Mesothelial cell of epicardium (in vitro differentiated cells): Measurements from ENCODE around the gene NFATC1. TPM values are rescaled to one million over a fixed set of nuclear protein-coding genes. Genes with fewer than 3 reads are reported as not detected.
A peak's percentile ranks its signal among the peaks of the same experiment; 100 is the strongest.

ENCODE experiments used
- DNase-seq, 2 experiments: peaks; one replicate each; pipeline ENCODE4 v3.0.0; 2021; ENCODE audit warnings: low spot score in 2 of 2; ENCODE audit not compliant: unreplicated experiment in 2 of 2
- H3K27ac Mint-ChIP-seq: 2 replicates; pipeline ENCODE4 v1.8.0; 2021; ENCODE audit warnings: mixed read lengths
- H3K27me3 Mint-ChIP-seq: 2 replicates; pipeline ENCODE4 v1.8.0; 2021; ENCODE audit warnings: low read depth, mixed read lengths
- H3K36me3 Mint-ChIP-seq: 2 replicates; pipeline ENCODE4 v1.8.0; 2021; ENCODE audit warnings: mixed read lengths
- H3K4me1 Mint-ChIP-seq: 2 replicates; pipeline ENCODE4 v1.8.0; 2021; ENCODE audit warnings: mixed read lengths
- H3K4me3 Mint-ChIP-seq: 2 replicates; pipeline ENCODE4 v1.8.0; 2021; ENCODE audit warnings: mild to moderate bottlenecking, moderate library complexity, mixed read lengths
- H3K9me3 Mint-ChIP-seq: 2 replicates; pipeline ENCODE4 v1.8.0; 2021; ENCODE audit warnings: mixed read lengths
- total RNA-seq: library from RNA; stranded (reverse); gene quantifications from 3 replicates; pipeline ENCODE4 v1.2.1, GENCODE V29; 2021
- TF ChIP-seq, protein P1 (sequence below): fragments of 200-600 bp; sonication (generic); IDR thresholded peaks from one replicate; pipeline ENCODE4 v1.5.0; 2021; ENCODE audit warnings: antibody characterized with exemption; ENCODE audit not compliant: unreplicated experiment

Gene NFATC1
- total RNA-seq, 1 donor from 2014 or later = 13.4 TPM

DNA sequence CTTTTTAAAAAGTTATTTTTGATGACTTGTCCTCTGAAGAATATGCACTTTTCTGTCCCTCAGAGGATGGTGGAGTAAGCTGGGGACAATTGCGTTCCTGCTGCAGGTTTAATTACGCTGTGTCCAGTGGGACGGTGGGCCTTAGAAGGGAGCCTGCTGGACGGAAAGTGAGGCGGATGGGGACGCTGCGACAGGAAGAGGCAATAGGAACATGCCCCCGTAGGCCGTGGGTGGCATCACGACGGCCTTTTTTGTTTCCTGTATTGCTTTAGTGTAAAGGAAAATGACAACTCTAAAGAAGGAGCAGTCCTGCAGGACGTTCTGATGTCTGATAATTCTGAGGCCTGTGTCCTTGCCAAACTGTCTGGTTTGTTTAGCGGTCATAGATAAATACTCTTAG is 121.6 kb downstream of the NFATC1 start:
- Mint-ChIP-seq H3K4me3 (no peak overlapping the region), H3K36me3 (no peaks in the 10 kb centered on the region), H3K27ac (no peak overlapping the region), H3K27me3 (peaks cover 5% of the 10 kb centered on the region), H3K4me1 (peaks cover 7% of the 10 kb centered on the region), H3K9me3 (no peaks in the 10 kb centered on the region)
- DNase-seq = no peak
- TF ChIP-seq, protein P1, sequence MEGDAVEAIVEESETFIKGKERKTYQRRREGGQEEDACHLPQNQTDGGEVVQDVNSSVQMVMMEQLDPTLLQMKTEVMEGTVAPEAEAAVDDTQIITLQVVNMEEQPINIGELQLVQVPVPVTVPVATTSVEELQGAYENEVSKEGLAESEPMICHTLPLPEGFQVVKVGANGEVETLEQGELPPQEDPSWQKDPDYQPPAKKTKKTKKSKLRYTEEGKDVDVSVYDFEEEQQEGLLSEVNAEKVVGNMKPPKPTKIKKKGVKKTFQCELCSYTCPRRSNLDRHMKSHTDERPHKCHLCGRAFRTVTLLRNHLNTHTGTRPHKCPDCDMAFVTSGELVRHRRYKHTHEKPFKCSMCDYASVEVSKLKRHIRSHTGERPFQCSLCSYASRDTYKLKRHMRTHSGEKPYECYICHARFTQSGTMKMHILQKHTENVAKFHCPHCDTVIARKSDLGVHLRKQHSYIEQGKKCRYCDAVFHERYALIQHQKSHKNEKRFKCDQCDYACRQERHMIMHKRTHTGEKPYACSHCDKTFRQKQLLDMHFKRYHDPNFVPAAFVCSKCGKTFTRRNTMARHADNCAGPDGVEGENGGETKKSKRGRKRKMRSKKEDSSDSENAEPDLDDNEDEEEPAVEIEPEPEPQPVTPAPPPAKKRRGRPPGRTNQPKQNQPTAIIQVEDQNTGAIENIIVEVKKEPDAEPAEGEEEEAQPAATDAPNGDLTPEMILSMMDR = no peak

DNA sequence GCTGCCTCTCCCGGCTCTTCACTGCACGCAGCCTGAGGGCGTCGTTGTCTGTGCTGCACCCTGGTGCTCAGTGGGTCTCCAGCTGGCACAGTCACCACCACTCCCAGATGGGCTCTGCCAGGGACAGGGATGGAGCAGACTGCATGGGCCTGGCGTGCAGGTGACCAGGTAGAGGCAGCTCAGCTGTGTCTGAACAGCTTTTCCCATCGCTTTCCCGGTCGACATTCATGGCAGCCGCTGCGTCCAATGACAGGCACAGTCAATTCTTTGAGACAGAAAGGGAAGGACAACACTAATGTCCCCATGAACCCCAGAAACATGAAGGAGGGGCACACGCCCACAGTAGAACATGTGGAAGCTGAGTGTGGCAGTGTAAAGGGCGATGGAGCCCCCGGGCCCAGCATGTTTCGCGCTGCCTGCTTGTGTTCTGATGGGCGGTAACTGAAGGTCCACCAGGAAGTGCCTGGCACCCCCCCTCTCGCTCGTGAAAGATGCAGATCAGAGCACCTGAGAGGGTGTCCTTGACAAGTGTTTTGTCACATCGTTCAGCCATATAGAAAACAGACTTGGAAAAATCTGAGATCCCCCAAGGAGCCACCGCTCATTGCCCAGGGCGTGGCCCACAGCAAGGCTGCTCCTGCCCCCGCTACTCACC is 122.4 kb downstream of the NFATC1 start:
- no peak overlapping the region for H3K4me3 Mint-ChIP-seq
- peaks cover 12% of the 10 kb centered on the region for H3K4me1 Mint-ChIP-seq
- H3K27ac Mint-ChIP-seq = no peak overlapping the region
- TF ChIP-seq, protein P1 = no peak
- H3K27me3 Mint-ChIP-seq = peaks cover 5% of the 10 kb centered on the region
- no peaks in the 10 kb centered on the region for H3K36me3 Mint-ChIP-seq
- no peaks in the 10 kb centered on the region for H3K9me3 Mint-ChIP-seq
- DNase-seq = no peak

DNA sequence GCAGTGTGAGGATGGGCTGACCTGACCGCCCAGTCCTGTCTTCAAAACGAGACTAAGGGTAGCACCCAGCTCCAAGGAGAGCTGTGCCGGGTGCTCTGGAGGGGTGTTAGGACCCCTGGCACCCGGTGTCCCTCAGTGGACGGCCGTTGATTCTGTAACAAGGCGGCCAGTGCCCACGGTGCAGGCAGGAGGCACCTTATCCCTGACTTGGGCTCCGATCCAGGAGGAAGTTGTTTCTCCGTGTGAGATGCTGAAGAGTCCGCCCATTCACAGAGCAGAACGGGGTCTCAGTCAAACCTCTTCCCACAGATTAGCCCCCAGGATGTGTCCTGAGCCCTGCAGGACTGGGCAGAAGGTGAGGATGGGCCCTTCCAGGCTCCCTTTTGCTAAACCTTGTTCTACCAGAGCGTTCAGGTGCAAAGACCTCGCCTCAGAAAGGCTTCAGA is 123.0 kb downstream of the NFATC1 start:
- Mint-ChIP-seq H3K27ac (no peak overlapping the region), H3K4me3 (no peak overlapping the region), H3K9me3 (no peaks in the 10 kb centered on the region), H3K4me1 (peaks cover 17% of the 10 kb centered on the region), H3K27me3 (peaks cover 5% of the 10 kb centered on the region), H3K36me3 (no peaks in the 10 kb centered on the region)
- TF ChIP-seq, protein P1 = no peak
- no peak for DNase-seq

DNA sequence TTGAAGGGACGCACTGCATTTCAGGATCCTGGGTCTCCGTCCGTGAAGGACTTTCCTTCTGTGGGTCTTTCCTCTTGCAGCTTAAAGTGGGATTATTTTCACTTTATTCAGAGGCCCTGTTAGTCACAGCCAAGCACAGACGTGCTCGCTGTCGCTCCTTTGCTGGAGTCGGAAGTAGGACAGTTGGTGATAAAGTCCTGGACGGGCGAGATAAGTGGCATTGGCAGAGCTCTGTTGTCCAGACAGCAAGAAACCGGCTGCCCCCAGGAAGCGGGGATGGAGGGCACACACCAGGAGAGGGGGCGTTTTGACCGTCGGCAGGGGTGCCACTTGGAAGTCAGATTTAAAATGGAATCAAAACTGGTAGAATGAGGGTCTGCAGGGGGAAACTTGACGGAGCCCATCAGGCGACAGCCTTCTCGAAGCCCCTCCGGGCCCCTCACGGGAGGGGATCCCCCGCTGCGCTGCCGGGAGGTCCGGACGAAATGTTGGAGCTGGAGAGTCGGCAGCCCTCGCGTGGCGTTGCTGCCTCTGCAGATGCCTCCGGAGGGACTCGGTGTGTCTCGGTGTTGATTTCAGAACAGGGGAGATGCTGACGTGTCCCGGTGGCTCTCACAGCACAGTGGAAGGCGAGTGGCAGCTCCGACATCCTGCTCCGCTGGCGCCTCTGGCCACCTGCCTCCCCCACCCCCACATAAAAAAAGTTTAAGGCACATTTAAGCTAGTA is 124.2 kb downstream of the NFATC1 start:
- no peak for DNase-seq
- Mint-ChIP-seq H3K36me3 (no peaks in the 10 kb centered on the region), H3K27ac (peak overlapping the region; percentile 78), H3K4me3 (peak overlapping the region; percentile 48), H3K4me1 (peaks cover 19% of the 10 kb centered on the region), H3K9me3 (no peaks in the 10 kb centered on the region), H3K27me3 (peaks cover 5% of the 10 kb centered on the region)
- TF ChIP-seq, protein P1 = no peak

DNA sequence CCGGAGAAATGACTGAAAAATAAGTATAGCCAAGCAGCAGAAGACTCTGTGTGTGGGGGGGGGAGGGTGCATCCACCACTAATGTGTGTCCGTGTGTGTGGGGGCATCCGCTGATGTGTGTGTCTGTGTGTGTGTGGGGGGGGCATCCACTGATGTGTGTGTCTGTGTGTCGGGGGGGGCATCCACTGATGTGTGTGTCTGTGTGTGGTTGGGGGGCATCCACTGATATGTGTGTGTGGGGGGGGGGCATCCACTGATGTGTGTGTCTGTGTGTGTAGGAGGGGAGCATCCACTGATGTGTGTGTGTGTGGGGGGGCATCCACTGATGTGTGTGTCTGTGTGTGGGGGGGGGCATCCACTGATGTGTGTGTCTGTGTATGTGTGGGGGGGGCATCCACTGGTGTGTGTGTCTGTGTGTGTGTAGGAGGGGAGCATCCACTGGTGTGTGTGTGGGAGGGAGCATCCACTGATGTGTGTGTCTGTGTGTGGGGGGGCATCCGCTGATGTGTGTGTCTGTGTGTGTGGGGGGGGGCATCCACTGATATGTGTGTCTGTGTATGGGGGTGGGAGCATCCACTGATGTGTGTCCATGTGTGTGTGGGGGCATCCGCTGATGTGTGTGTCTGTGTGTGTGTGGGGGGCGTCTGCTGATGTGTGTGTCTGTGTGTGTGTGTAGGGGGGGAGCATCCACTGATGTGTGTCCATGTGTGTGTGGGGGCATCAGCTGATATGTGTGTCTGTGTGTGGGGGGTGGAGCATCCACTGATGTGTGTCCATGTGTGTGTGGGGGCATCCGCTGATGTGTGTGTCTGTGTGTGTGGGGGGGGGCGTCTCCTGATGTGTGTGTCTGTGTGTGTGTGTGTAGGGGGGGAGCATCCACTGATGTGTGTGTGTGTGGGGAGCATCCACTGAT is 125.0 kb downstream of the NFATC1 start:
- Mint-ChIP-seq H3K27ac (peak overlapping the region; percentile 78), H3K27me3 (peaks cover 5% of the 10 kb centered on the region), H3K9me3 (no peaks in the 10 kb centered on the region), H3K36me3 (no peaks in the 10 kb centered on the region), H3K4me3 (peak overlapping the region; percentile 48), H3K4me1 (peaks cover 19% of the 10 kb centered on the region)
- DNase-seq = no peak
- TF ChIP-seq, protein P1 = no peak
